Prostate gland (tissue), 2 donors: ENCODE measurements around the gene GCHFR.

Source experiments
- POLR2AphosphoS5 ChIP-seq: sonication (generic); formaldehyde crosslinking; IDR thresholded peaks from one replicate; pipeline ENCODE4 v1.6.1; 2017; ENCODE audit warnings: antibody characterized with exemption
- TF ChIP-seq, protein P1 (sequence below), 4 experiments: fragments of 200-600 bp in 2 of 4; fragments of 450-650 bp in 2 of 4; sonication (generic) in 2 of 4; IDR thresholded peaks; 1 replicate in 3 of 4; 2 replicates in 1 of 4; pipeline ENCODE4 v1.5.1; 2016 to 2019; ENCODE audit warnings: antibody characterized with exemption in 4 of 4, mild to moderate bottlenecking in 2 of 4, moderate library complexity in 2 of 4

DNA sequence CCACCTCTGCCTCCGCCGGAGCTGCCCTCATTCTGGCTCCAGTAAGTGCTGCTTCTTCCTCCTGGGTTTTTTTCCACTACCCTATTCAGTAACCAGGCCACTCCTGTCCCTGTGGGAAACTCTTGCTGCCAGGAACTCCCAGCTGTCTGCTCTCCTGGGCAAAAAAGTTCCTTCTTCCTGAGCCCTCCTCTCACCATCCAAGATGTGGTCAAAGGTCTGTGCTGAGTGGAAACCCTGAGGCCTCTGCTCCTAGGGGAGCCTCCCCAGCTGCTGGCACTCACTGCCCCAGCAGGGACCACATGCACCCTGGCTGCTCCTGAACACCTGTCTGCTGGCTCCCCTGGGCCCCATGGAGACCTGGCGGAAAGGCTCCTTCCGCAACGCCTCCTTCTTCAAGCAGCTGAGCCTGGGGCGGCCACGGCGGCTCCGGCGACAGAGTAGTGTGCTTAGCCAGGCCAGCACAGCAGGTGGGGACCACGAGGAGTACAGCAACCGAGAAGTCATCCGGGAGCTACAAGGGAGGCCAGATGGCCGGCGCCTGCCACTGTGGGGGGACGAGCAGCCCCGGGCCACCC, 6.4 kb downstream of the GCHFR start:
- TF ChIP-seq, protein P1, sequence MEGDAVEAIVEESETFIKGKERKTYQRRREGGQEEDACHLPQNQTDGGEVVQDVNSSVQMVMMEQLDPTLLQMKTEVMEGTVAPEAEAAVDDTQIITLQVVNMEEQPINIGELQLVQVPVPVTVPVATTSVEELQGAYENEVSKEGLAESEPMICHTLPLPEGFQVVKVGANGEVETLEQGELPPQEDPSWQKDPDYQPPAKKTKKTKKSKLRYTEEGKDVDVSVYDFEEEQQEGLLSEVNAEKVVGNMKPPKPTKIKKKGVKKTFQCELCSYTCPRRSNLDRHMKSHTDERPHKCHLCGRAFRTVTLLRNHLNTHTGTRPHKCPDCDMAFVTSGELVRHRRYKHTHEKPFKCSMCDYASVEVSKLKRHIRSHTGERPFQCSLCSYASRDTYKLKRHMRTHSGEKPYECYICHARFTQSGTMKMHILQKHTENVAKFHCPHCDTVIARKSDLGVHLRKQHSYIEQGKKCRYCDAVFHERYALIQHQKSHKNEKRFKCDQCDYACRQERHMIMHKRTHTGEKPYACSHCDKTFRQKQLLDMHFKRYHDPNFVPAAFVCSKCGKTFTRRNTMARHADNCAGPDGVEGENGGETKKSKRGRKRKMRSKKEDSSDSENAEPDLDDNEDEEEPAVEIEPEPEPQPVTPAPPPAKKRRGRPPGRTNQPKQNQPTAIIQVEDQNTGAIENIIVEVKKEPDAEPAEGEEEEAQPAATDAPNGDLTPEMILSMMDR (IDR thresholded peaks at IDR 0.05), result no peak
- no peak for TF ChIP-seq POLR2AphosphoS5
